ENCODE data around the gene WSCD2. TPM values are rescaled to one million over a fixed set of nuclear protein-coding genes. Genes with fewer than 3 reads are reported as not detected.

WSCD2 gene
- polyA plus RNA-seq, 3 donors, result not detected

DNA sequence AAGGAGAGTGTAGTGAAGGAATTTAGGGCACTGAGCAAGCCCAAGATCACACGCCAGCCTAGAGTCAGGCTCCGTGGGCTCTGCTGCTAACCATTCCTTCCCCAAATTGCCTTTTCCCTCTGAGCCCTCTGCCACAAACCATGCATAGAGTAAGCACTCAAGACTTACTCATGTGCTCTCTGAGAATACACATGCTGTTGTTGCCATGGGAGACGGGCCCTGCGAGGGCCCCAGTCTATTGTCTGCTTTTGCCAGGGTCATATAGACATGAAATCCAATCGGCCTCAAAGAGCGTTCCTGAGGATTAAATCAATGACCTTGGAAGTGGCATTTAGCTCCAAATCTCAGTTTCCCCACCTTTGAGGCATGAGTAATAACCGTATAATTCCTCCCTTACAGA is 48.7 kb upstream of the WSCD2 start:
- no peak overlapping the region for H3K4me3 Mint-ChIP-seq
- H3K4me1 Mint-ChIP-seq, result no peaks in the 10 kb centered on the region
- Histone ChIP-seq H3K79me2 (ENCODE audit: insufficient read depth, low read length) (no peaks in the 10 kb centered on the region), H4K20me1 (ENCODE audit: insufficient read depth, low read length) (no peaks in the 10 kb centered on the region), H3K27ac (ENCODE audit: low read depth in 1 of 2, low read length in 2 of 2) (no peak overlapping the region), H3K4me3 (replicated peaks in 1 of 3; ENCODE audit: low read depth in 2 of 3, low read length in 3 of 3) (no peak overlapping the region), H3K27me3 (ENCODE audit: control insufficient read depth in 2 of 2, insufficient read depth in 2 of 2, low read length in 2 of 2) (no peaks in the 10 kb centered on the region), H3K9me3 (replicated peaks in 1 of 2; ENCODE audit: control insufficient read depth in 1 of 2, insufficient read depth in 1 of 2, low read length in 2 of 2) (no peaks in the 10 kb centered on the region), H2AFZ (ENCODE audit: insufficient read depth, low read depth, low read length, poor library complexity, severe bottlenecking) (no peak overlapping the region), H3K4me1 (ENCODE audit: control insufficient read depth in 1 of 2, insufficient read depth in 2 of 2, low read length in 2 of 2) (no peaks in the 10 kb centered on the region), H3K4me2 (replicated peaks; ENCODE audit: extremely low read depth, low read length, poor library complexity, severe bottlenecking) (no peak overlapping the region), H3K36me3 (replicated peaks in 1 of 2; ENCODE audit: control insufficient read depth in 1 of 2, insufficient read depth in 2 of 2, low read length in 2 of 2) (no peaks in the 10 kb centered on the region), H3K9ac (ENCODE audit: insufficient read depth, low read length, poor library complexity, severe bottlenecking) (no peak overlapping the region)
- 76% methylated on average over 6 of the region's 7 CpGs for WGBS (ENCODE audit: insufficient coverage)
- TF ChIP-seq, protein P1, sequence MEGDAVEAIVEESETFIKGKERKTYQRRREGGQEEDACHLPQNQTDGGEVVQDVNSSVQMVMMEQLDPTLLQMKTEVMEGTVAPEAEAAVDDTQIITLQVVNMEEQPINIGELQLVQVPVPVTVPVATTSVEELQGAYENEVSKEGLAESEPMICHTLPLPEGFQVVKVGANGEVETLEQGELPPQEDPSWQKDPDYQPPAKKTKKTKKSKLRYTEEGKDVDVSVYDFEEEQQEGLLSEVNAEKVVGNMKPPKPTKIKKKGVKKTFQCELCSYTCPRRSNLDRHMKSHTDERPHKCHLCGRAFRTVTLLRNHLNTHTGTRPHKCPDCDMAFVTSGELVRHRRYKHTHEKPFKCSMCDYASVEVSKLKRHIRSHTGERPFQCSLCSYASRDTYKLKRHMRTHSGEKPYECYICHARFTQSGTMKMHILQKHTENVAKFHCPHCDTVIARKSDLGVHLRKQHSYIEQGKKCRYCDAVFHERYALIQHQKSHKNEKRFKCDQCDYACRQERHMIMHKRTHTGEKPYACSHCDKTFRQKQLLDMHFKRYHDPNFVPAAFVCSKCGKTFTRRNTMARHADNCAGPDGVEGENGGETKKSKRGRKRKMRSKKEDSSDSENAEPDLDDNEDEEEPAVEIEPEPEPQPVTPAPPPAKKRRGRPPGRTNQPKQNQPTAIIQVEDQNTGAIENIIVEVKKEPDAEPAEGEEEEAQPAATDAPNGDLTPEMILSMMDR (IDR thresholded peaks at IDR 0.05), result no peak
- peaks cover 0 to 3% (median 2%) of the 10 kb centered on the region in 7 donors for H3K9me3 Mint-ChIP-seq
- intact Hi-C loops (cut with micrococcal nuclease), result no loop called here
- no peak for DNase-seq
- H3K27me3 Mint-ChIP-seq (ENCODE audit: low read depth in 3 of 3), result peaks cover 0 to 12% (median 10%) of the 10 kb centered on the region in 3 donors
- H3K27ac Mint-ChIP-seq, result no peak overlapping the region
- H3K36me3 Mint-ChIP-seq, result no peaks in the 10 kb centered on the region

- Histone ChIP-seq H3K4me1 (ENCODE audit: control insufficient read depth in 1 of 2, insufficient read depth in 2 of 2, low read length in 2 of 2) (no peaks in the 10 kb centered on the region), H3K4me2 (replicated peaks; ENCODE audit: extremely low read depth, low read length, poor library complexity, severe bottlenecking) (no peak overlapping the region), H3K27me3 (ENCODE audit: control insufficient read depth in 2 of 2, insufficient read depth in 2 of 2, low read length in 2 of 2) (no peaks in the 10 kb centered on the region), H3K9ac (ENCODE audit: insufficient read depth, low read length, poor library complexity, severe bottlenecking) (no peak overlapping the region), H3K36me3 (replicated peaks in 1 of 2; ENCODE audit: control insufficient read depth in 1 of 2, insufficient read depth in 2 of 2, low read length in 2 of 2) (no peaks in the 10 kb centered on the region), H3K4me3 (replicated peaks in 1 of 3; ENCODE audit: low read depth in 2 of 3, low read length in 3 of 3) (no peak overlapping the region), H4K20me1 (ENCODE audit: insufficient read depth, low read length) (no peaks in the 10 kb centered on the region), H3K27ac (ENCODE audit: low read depth in 1 of 2, low read length in 2 of 2) (no peak overlapping the region), H3K9me3 (replicated peaks in 1 of 2; ENCODE audit: control insufficient read depth in 1 of 2, insufficient read depth in 1 of 2, low read length in 2 of 2) (no peaks in the 10 kb centered on the region), H2AFZ (ENCODE audit: insufficient read depth, low read depth, low read length, poor library complexity, severe bottlenecking) (no peak overlapping the region), H3K79me2 (ENCODE audit: insufficient read depth, low read length) (no peaks in the 10 kb centered on the region)
- H3K4me3 Mint-ChIP-seq, result no peak overlapping the region
- TF ChIP-seq, protein P1 (IDR thresholded peaks at IDR 0.05), result no peak
- peaks cover 0 to 11% (median 4%) of the 10 kb centered on the region in 3 donors for H3K27me3 Mint-ChIP-seq (ENCODE audit: low read depth in 3 of 3)
- H3K27ac Mint-ChIP-seq, result no peak overlapping the region
- no peak for DNase-seq
- no CpG with 5 or more reads among the region's 1 CpG for WGBS (ENCODE audit: insufficient coverage)
- intact Hi-C loops (cut with micrococcal nuclease), result no loop called here
- no peaks in the 10 kb centered on the region for H3K4me1 Mint-ChIP-seq
- peaks cover 1 to 7% (median 2%) of the 10 kb centered on the region in 7 donors for H3K9me3 Mint-ChIP-seq
- no peaks in the 10 kb centered on the region for H3K36me3 Mint-ChIP-seq
Observed at GRCh38 chr12:108082485-108082884, 46.6 kb upstream of the WSCD2 start.
